ENCODE results near the gene MPL.

MPL gene

DNA sequence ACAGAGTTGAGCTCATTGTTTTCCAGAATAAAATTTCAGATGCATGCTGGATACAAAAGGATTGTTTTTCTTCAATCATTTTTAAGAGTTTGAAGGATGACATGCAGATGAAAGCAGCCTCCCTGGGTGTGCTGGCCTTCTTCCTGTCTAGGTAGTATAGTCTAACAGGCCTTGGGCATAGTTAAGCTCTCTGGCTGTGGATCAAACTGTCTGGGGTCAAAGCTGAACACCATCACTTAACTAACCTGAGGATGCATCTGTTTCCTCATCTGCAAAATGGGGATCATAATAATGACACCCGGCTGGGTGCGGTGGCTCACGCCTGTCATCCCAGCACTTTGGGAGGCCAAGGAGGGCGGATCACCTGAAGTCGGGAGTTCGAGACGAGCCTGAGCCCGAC, 42.9 kb upstream of the MPL start:
- TF ChIP-seq, protein P1, sequence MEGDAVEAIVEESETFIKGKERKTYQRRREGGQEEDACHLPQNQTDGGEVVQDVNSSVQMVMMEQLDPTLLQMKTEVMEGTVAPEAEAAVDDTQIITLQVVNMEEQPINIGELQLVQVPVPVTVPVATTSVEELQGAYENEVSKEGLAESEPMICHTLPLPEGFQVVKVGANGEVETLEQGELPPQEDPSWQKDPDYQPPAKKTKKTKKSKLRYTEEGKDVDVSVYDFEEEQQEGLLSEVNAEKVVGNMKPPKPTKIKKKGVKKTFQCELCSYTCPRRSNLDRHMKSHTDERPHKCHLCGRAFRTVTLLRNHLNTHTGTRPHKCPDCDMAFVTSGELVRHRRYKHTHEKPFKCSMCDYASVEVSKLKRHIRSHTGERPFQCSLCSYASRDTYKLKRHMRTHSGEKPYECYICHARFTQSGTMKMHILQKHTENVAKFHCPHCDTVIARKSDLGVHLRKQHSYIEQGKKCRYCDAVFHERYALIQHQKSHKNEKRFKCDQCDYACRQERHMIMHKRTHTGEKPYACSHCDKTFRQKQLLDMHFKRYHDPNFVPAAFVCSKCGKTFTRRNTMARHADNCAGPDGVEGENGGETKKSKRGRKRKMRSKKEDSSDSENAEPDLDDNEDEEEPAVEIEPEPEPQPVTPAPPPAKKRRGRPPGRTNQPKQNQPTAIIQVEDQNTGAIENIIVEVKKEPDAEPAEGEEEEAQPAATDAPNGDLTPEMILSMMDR (IDR thresholded peaks at IDR 0.05) = no peak

DNA sequence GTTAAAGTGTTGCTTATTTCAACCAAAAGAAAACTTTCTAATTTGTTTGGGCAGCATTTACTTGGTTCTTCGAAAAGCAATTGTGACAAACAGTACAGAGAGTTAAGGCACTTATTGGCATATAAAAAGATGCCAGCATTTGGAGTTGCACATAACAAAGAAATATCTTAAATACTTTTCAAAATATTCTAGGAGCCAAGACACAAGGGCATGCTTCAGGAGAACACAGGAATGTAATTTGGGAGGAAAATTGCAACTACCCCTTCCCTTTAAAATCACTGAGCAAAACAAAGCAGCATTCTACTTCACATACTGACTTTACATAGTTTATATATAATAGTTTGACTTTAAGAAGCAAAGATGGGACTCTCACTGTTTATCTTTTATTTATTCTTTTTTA, 41.4 kb upstream of the MPL start:
- TF ChIP-seq, protein P1 (IDR thresholded peaks at IDR 0.05) = no peak

DNA sequence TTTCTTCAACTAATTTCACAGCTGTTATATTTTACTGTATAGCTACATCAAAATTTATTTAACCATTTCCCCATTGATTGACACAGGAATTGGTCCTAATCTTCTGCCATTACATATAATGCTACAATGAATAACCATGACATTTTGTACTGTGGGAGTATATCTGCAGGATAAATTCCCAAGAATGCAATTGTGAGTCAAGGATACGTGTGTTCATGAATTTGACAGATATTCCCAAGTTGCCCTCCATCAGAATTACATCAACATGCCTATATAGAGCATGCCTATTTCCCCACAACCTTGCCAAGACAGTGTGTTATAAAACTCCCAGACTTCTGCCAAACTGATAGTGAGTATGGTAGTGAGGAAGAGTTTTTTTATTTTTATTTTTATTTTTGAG, 39.6 kb upstream of the MPL start:
- TF ChIP-seq, protein P1 (IDR thresholded peaks at IDR 0.05) = no peak

DNA sequence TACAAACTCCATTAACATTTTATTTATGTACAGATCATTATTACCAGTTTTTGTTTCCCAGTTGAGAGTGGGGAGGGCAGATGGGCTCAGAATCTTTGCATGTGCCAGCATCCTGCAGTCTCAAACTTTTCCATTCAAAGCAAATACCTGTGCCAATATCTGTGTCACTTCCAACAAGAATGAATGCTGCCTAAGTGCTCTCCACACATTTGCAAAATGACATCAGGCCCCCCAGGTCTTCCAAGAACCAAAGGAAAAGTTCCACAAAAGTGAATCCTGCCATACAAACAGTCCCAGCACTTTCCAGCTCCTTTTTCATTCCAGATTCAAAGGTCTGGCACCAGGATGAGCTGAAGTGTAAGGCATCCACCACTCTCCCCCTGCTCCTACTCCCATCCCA, 38.5 kb upstream of the MPL start:
- TF ChIP-seq, protein P1 (IDR thresholded peaks at IDR 0.05) = no peak

DNA sequence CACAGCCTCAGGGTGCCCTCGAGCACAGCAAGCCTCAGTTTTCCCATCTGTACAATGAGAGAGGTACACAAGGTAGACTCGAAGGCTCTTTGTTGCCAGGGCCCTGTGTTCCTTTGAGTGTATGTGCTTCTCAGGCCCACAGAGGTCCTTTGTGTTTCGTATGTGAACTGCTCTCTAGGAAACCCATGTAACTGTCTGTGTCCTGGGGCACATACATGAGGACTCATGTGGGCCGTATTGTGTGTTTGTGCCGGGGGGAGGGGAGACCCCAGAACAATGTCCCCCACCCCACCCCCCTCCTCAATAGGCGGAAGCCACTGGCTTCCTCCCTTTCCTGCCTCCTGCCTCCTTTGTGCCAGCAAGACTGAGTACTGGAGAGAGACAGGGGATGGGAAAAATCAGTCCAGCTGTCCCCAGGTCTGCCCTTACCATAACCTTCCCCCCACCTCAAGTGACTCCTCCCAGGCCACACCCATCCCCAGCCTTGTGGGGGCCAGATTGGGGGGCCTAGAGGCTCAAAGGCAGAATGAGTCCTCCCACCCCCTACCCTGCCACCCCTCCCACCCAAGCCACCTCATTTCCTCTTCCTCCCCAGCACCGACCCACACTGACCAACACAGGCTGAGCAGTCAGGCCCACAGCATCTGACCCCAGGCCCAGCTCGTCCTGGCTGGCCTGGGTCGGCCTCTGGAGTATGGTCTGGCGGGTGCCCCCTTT, 37.1 kb upstream of the MPL start, which contains the start of gene TIE1:
TSS of gene TIE1 (plus strand) at position 605 of the 717 bp plus-strand sequence. CDS start at position 695, 90 bp downstream.
- TF ChIP-seq, protein P1 (IDR thresholded peaks at IDR 0.05) = no peak

DNA sequence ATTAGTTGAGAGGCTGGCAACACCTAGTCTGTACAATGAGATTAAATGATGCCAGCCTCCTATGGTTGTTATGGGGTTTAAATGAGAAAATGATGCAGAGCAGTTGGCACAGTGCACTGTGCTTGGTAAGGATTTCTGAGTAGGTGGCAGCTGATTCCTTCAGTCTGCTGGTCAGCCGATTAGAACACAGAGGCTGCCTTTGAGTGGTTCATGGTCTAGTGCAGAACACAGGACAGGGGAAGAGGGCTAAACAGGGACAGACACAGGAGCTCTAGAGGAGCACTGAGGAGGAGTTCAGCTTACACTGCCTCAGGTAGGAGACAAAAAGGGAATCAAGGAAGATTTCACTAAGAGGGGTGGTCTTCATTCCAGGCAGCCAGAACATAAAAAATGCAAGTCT, 35.4 kb upstream of the MPL start:
- TF ChIP-seq, protein P1 (IDR thresholded peaks at IDR 0.05) = no peak

DNA sequence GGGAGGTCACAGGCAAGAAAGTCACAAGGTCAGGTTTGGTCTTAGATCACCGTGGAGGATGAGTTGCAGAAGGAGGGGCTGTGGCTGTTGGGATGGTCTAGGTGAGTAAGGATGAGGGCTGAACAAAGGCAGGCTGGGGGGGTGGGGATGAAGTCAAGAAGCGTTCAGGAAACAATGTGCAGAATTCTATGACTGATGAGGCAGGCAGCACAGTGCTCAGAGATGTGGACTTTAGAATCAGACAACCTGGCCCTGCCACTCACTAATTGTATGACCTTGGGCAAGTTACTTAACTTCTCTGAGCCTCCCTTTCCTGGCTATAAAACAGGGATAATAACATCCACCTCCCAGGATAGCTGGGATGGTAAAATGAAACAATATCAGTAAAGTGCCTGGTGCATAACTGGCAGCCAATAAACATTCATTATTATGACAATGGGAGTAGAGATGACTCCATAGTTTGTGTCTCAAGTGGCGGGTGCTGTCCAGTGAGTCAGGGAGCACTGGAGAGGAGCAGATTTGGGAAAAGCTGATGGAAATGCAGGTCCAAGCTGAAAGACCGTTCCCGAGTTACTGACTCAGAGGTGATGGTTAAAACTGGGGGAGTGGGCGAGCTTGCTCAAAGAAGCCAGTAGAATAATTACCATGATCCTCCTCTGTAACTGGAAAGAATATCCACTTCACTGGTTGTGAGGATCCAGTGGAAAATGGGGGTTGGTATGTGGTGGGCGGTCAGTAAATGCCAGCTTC, 34.7 kb upstream of the MPL start:
- TF ChIP-seq, protein P1 (IDR thresholded peaks at IDR 0.05) = no peak

All from LNCAP (cell line).